Left forelimb (tissue), 1 donor: ENCODE measurements around the gene PTPRT.
"Not testable (repeated sequence)": the region's sequence is repeated elsewhere in the genome, so short reads cannot be mapped to it uniquely, and the experiment has no call there.

Source experiments
- DNase-seq: peaks from one replicate; pipeline ENCODE4 v3.0.0-alpha.2; 2018; ENCODE audit warnings: low spot score

The PTPRT gene

DNA sequence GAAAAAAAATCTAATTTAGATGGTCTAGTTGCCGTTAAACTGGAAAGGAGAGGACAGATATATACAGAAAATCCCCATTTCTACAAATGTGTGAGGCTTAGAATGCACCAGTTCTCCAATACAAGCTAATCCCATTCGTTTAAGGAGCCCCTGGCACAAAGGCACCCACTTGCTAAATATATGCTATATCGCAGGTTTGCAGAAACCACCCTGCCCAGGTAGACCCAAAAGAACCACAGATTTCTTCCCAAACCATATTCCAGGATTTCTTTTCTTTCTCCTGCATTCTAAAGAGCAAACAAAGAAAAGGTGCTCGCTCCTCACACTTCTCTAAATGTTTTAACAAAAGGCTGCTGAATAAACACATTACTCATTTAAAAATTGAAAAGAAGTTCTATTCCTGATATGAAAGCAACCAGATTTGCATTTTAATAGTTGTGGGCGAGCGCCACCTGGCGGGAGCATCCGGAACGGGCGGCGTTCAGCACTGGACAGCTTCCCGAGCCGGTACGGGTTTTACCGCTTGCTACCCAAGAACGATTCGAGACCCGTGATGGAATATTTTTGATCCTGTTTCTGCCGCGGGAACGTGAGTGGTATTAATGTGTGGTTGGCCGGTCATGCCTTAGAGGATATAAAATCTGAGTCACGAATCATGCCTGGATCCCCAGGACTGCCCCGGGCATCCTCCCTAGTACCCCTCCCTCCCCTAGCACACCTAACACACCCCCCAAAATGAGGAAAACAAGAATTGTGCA, 2.1 kb downstream of the PTPRT start:
- DNase-seq, result peak; percentile 90

DNA sequence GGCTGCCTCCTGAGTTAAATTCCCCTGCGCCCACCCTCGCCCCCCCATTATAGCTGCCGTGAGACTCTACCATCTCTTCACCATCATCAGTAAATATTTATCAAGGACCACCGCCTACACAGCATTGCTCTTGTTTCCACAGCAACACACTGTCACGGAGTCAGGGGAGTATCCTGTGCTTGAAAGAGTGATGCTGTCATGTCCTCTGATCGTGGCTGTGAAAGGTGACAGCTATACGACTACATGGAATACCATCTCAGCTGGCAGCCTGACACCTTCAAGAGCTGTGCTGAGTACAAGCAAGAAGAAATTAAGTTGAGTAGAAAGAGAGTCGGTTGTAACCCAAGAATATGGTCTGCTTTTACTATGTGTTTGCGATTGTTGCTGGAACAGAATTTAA, 3.4 kb downstream of the PTPRT start:
- no peak for DNase-seq

DNA sequence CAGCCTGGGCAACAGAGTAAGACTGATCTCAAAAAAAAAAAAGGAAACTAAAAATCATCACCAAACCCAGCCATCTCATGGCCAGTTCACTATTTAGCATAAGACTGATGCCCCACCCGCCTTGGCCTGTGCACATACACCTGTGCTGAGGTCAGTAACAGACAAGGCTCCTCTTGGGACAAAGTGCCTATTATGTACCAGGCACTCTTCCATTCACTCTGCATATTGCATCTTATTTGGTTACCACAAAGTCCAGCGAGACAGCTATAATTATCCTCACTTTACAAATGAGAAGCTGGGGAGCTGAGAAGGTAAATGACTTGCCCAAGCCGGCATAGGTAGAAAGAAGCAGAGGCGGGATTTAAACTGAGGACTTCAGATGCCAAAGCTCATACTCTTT, 3.8 kb downstream of the PTPRT start:
- DNase-seq, result no peak

DNA sequence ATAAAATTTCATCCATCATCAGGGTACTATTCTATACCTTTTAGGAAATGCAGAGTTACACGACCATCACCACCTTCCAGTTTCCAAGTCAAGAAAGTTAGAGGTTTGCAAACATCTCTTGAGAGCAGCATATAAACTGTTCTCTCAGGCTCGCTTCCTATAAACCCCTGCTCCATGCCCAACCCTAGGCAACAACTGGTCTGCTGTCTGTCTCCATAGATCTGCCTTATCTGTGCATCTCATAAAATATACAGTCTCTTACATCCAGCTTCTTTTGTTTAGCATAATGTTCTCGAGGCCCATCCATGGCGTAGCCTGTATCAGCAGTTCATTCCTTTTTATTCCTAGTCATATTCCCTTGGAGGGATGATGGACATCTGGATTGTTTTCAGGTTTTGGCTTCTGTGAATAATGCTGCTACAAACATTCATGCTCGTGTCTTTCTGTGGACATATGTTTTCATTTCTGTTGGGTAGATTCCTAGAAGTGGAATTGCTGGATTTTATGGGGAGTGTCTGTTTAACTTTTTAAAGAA, 6.1 kb downstream of the PTPRT start:
- no peak for DNase-seq

DNA sequence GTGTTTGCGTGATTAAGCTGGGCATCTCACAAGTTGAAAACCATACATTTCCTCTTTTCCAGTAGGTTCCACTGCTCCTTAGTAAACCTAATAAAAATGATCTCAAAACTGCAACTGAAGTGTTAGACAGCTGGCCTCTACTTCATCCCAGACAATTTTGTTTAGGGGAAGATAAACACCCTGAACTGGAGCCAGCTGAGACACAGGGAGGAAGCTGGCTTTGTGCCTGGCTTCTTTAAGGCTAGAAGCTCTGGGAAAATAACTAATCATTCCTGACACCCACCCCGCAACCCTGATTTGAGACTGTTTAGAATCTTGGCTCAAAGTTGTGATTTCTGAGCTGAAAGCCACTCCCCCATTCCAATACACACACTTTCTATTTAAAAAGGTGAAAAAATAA, 11.6 kb downstream of the PTPRT start:
- DNase-seq, result no peak

DNA sequence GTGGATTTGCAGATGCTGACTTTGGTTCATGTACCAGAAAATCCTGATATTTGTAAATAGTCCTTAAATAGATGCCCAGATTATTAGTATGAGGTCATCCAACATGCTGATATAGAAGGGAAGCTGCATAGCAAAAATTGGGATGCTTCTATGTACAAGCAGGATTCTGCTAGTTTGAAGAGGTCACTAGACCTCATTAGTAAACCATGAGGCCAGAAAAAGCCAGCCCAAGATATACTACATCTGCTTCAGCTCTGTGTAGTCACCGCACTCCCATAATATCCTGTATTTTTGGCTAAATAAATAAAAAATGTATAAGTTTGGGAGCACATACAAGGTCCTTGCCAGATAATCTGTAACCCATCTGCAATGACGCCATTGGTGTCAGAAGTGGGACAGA, 13.0 kb downstream of the PTPRT start:
- DNase-seq, result no peak

DNA sequence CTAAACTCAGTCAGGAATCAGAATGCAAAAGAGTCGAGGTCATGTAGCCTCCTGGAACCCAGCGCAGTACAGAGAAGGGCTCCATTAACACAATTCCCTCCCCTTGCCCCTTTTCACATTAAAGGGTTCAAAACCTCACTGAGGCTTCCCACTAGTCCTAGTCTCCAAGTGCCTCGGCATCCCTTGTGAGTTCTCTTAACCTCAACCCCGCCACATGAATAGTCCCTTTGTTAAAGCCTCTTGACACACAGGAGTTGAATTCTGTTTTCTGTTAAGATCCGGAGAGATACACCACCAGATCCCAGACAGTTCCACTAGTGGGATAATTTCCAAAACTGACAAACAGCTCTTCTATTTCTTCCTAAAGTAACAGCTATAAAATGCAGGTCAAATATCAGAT, 17.8 kb downstream of the PTPRT start:
- no peak for DNase-seq

DNA sequence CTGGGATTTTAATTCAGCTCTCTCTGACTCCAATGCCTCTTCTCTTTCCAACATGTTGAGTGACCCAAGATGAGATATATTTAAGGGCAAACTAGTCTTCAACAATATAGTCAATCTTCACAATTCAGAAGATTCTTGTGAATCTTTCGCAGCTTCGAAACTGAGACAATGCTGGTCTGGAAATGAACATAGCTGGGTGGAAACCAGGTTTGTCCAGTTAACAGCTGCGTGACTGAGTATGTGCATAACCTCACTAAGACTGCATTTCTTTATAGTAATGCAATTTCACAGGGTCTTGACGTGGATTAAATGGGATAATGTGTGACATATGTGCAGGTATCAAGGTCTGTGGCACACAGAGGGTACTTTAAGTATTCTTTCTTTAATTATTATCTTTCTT, 18.9 kb downstream of the PTPRT start:
- DNase-seq, result no peak

DNA sequence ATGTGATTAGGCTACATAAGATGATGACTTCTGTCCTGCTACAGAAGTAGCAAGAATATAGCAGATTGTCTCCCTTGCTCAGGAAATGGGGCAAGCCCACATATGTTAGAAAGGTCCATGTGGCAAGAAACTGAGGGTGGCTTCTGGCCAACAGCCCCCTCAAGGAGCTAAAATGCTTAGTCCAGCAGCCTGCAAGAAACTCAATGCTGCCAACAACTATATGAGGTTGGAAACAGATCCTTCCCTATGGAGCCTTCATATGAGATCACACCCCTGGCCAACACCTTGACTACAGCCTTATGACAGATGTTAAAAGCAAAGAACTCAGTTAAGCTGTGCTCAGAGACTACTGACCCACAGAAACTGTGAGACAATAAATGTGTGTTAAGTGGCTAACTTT, 22.1 kb downstream of the PTPRT start:
- no peak for DNase-seq

DNA sequence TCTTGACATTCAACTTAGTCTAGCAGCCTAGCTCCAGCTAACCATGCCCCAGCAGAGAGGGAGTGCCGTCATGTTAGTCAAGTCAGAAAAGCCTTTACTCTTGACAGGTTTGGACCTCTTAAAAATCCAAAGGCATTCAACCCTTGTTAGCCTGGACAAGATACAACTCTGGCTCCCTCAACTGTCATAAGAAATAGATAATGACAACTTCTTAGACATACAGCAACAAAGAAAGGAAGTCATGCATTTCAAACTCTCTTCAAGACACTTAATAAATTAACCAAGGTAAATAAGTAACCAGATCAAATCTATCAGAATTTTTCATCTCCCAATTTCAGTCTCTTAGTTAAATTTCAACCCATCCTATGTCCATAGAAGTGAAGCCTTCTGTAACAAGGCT, 22.7 kb downstream of the PTPRT start:
- DNase-seq, result no peak

DNA sequence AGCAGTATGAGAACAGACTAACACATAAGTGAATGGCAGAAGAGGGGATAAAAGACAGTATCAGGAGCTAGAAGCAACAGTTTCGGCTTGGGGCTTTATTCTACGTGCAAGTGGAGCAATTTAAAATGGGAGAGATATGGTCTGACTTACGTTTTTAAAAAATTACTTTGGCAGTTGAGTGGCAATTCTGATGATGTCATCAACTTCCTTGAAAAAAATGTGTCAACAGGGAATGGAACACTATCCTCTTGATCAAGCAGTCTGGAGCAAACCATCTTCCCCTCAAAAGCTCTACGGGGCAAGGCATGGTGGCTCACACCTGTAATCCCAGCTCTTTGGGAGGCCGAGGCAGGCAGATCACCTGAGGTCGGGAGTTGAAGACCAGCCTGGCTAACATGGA, 24.1 kb downstream of the PTPRT start:
- no peak for DNase-seq

DNA sequence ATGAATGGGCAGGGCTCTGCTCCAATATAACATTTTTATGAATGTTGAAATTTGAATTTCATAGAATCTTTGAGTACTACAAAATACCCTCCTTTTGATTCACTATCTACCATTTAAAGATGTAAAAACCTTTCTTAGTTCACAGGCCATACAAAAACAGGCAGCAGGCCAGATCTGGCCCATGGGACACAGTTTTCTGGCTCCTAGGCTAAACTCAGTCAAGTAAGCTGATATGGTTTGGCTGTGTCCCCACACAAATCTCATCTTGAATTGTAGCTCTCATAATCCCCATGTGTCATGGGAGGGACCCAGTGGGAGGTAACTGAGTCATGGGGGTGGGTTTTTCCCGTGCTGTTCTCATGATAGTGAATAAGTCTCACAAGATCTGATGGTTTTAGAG, 25.0 kb downstream of the PTPRT start:
- not testable (repeated sequence) for DNase-seq

DNA sequence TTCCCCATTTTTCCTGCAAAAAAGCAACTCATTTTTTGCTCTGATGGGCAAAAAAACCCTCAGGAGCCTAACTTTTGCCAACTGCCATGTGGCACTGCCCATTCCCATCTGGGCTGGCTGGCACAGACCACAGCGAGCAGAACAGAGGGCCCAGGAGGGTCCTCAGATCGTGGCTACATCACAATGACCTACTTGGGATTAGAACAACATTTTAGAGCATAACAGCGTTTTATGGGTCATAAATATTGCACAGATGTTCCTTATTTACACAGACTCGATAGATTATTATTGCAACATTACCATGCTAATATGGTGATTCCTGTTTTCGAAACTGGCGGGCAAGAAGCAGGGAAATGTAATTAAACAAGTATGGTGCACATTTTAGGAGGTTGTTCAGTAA, 28.0 kb downstream of the PTPRT start:
- DNase-seq, result no peak

DNA sequence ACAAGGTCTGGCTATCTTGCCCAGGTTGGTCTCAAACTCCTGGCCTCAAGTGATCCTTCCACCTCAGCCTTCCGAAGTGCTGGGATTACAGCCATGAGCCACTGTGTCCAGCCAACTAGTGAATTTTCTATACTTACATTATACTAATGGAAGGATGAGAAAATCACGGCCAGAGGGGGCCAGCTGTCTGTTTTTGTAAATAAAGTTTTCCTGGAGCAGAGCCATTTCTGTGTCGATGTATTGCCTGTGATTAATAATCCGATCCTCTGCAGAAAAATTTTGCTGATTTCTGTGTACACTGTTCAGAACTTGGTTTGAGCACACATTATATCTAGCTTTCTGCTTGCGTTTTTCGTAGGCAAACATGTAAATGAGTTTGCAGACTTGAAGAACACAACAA, 28.8 kb downstream of the PTPRT start:
- DNase-seq, result no peak

DNA sequence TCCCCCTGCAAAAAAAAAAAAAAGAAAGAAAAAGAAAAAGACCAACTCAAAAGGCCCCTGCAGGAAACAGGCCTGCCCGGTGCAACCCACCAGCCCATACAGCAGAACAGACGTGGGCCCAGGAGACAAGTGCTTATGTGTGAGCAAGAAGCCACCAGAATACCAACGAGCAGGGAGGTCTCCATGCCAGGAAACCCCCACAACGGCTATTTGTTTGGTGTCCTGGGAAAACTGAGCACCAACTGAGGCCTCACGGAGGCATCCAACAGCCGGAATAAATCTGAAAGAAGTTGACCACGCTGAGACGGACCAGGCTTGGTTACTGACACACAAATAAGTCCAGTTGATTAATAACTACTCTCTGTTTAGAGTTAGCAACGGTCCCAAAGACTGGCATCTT, 29.7 kb downstream of the PTPRT start:
- no peak for DNase-seq

DNA sequence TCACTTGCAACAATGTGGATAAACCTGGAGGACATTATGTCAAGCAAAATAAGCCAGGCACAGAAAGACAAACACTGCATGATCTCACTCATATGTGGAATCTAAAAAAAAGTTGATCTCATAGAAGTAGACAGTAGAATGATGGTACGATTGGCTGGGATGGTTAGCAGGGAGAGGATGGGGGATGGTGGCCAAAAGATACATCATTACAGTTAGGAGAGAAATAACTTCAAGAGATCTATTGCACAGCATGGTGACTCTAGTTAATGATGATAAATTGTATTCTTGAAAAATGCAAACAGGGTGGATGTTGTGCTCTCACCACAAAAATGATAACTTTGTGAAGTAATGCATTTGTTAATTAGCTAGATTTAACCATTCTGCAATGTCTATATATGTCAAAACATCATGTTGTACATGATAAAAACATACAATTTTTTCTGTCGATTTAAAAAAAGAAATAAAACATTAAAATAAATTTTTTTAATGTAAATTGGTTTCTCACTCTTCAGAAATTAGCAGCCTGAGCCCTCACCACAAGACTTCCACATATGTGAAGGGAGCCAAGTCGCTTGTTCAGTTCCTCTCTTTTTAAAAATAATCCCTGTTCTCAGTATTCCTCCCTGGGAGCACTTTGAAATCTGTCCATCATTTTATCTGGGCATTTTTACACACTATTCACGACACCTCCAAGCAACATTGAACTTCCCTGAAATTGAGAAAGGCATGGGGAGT, 34.2 kb downstream of the PTPRT start:
- no peak for DNase-seq

DNA sequence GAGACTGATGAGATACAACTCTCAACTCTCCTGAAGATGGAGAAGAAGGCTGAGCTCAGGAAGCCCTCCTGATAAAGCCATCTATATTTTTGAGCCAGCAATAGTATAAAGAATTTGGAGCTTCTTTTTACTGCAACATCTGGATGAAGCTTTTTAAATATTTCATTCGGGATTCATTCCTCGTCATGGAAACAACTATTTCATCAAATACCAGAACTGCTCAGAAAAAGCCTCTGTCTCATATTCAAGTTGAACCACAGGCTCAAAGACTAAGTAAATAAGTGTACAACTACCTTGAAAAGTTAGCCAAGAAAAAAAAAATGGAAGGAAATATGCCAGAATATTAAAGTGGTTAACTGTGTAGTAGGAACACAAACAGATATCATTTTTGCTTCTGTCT, 37.8 kb downstream of the PTPRT start:
- DNase-seq, result no peak

DNA sequence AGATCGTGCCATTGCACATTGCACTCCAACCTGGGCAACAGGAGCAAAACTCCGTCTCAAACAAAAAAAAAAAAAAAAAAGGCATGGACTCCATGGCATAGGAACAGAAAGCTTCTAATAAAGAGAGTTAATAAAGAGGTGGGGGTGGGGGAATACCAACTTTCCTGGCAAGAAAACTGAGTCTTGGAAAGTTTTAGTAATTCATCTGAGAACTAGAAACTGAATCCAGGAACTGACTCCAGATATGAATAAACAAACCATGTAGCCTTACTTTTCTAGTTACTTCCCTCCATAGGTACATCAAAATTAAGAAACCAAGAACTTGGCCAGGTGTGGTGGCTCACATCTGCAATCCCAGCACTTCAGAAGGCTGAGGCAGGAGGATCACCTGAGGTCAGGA, 38.5 kb downstream of the PTPRT start:
- no peak for DNase-seq

DNA sequence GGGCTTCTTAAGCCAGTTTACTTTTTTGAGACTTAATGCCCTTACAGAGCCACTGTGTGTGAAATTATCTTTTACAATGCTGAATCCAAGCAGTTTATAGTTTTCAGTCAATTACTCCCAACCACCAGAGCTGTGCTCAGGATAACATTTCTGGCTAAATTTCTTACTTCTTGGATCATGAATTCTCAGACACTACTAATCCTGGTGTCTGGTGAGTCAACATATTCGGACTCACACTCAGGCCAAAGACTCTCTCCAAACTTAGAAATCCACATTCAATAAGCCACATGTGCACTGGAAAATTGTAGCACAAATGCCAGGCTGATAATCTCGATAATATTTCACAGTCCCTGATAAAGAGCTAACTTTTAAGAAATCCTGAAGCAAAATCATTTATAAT, 49.0 kb downstream of the PTPRT start:
- DNase-seq, result no peak

DNA sequence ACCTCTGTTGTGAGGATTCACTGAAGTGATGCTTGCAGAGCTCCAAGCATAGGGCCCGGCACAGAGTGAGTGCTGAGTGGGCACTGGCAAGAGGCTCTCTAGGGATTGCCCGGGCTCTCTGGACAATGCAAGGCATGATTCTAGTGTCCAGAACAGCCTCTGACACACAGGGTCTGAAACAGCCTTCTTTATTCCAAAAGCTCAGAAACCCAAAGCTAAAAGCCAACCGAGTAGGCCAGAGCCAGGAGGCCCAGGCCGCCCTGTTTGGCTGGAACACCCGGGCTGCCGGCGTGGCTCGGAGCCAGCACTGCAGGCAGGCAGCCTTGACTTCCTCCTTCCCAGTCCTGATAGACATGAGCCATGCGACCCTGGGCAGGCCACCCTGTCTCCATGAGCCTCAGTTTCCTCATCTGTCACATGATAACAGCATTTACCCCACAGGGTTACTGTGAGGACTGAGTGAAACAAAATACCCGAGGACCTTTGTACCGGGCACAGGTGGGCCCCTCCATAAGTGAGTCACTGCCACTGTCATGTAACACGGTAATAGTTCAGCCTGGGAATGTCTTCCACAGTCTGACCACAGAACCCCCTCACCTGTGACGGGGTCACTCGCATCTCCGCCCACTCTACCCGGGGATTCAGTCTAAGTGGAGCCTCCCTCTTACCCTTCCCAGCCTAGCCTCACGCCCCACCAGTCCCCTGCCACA, 51.5 kb downstream of the PTPRT start:
- no peak for DNase-seq

DNA sequence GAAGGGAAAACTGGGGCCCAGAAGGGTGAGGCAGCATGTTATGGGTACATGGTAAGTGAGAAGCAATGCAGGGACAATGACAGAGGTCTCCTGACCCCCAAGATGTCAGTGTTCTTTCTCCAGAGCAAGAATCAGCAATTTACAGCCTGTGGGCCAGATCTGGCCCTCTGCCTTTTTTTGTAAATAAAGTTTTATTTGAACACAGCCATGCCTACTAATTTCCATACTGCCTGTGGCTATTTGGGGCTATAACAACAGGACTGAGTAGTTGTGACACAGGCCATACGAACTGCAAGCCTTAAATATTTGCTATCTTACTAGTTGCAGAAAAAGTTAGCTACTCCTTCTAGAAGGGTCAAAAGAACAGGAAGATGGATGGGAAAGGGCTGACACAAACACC, 52.5 kb downstream of the PTPRT start:
- DNase-seq, result no peak

DNA sequence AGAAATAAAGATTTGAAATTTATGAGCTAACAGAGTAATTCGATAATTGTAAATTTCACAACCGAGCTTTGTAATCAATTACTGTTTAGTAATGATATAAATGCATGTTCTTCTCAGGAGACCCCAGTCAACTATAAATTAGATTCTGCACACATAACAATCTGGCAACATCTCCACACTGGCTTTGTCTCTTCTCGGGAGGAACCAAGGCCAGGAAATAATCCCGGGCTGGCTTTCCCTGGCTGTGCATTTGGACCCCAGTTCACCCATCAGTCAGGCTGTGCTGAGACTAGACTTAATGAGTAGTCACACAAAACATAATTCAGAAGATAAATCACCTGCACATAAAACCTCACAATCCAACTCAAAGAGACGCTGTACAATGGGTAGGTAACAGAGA, 65.5 kb downstream of the PTPRT start:
- DNase-seq, result no peak

DNA sequence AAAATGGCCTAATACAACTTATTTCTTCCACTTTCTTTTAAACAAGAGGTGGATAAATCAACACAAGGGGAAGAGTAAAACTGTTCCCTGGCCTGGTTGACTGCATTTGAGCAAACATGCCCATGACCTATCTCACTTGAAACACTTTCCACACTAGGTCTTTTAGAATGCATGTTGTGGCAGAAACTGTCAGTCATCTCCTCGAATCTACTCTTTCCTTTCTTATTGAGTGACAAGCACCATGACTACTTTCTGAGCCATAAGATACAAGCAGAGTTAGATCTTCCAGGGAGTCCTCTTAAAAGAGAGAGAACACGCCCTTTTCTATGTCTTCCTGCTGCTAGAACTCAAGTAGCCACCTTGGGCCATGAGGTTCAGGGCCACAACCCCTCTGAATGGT, 66.5 kb downstream of the PTPRT start:
- DNase-seq, result no peak
